Glomerular endothelial cell (primary cell): Measurements from ENCODE around the gene RFXANK. TPM values are rescaled to one million over a fixed set of nuclear protein-coding genes. Genes with fewer than 3 reads are reported as not detected.
"Not testable (repeated sequence)": the region's sequence is repeated elsewhere in the genome, so short reads cannot be mapped to it uniquely, and the experiment has no call there.

ENCODE experiments used
- DNase-seq: peaks from one replicate; pipeline ENCODE4 v3.0.0-alpha.2; 2011; ENCODE audit warnings: low read depth, low spot score; ENCODE audit errors: extremely low read depth
- total RNA-seq: library from RNA; depleted of rRNA; stranded (reverse); fragments of >200 nt; gene quantifications from 2 replicates; pipeline ENCODE4 v1.2.3, GENCODE V29; 2015

Gene RFXANK
- total RNA-seq, 1 donor from 2014 or later, result 89.3 TPM

- no peak for DNase-seq
These were observed 22.6 kb upstream of the RFXANK start for GRCh38 chr19:19169236-19170052.

- DNase-seq, result no peak
These were observed 21.8 kb upstream of the RFXANK start, which contains the start of gene MEF2B for GRCh38 chr19:19170053-19170872. Gene MEF2B (minus strand): TSS chr19:19170263. CDS start chr19:19150735, 19,528 bp downstream.

GRCh38 chr19:19170873-19171672, 21.0 kb upstream of the RFXANK start:
- DNase-seq, result no peak

GRCh38 chr19:19171821-19172532, 20.1 kb upstream of the RFXANK start:
- no peak for DNase-seq

- not testable (repeated sequence) for DNase-seq
These were observed 18.8 kb upstream of the RFXANK start for GRCh38 chr19:19173243-19173642.

- DNase-seq, result no peak
These were observed 15.1 kb upstream of the RFXANK start for GRCh38 chr19:19176950-19177349.

GRCh38 chr19:19179548-19180441, 12.3 kb upstream of the RFXANK start:
- no peak for DNase-seq

- DNase-seq, result no peak
These were observed 10.5 kb upstream of the RFXANK start for GRCh38 chr19:19181488-19181998.

- no peak for DNase-seq
These were observed 6.0 kb upstream of the RFXANK start for GRCh38 chr19:19185853-19186740.

- no peak for DNase-seq
These were observed 5.3 kb upstream of the RFXANK start for GRCh38 chr19:19186742-19187141.

GRCh38 chr19:19191768-19192077, 335 bp upstream of the RFXANK start:
- DNase-seq, result no peak

- DNase-seq, result no peak
These were observed 909 bp downstream of the RFXANK start for GRCh38 chr19:19192910-19193423.

- no peak for DNase-seq
These were observed 1.9 kb downstream of the RFXANK start for GRCh38 chr19:19193926-19194325.

- no peak for DNase-seq
These were observed 9.9 kb downstream of the RFXANK start for GRCh38 chr19:19201697-19202630.

GRCh38 chr19:19202707-19203011, 10.6 kb downstream of the RFXANK start:
- no peak for DNase-seq

GRCh38 chr19:19203012-19203856, 11.2 kb downstream of the RFXANK start, which contains the start of gene NR2C2AP:
Gene NR2C2AP (minus strand): TSS chr19:19203414. CDS start chr19:19203060, 354 bp downstream.
- DNase-seq, result no peak
